ENCODE measurements around the gene SMC1B. TPM values are rescaled to one million over a fixed set of nuclear protein-coding genes. Genes with fewer than 3 reads are reported as not detected.
A peak's percentile ranks its signal among the peaks of the same experiment; 100 is the strongest.

The SMC1B gene
- total and polyA plus RNA-seq, 2 experiments from 2014 or later = 0.10 TPM; not detected in 1

- H3K4me3 Mint-ChIP-seq = no peak overlapping the region
- peak; percentile 22 for TF ChIP-seq REST (IDR thresholded peaks at IDR 0.05; ENCODE audit: unreplicated experiment)
- no peak for TF ChIP-seq ZNF462 (CRISPR knock-in tag; IDR thresholded peaks at IDR 0.05)
- TF ChIP-seq, protein P1, sequence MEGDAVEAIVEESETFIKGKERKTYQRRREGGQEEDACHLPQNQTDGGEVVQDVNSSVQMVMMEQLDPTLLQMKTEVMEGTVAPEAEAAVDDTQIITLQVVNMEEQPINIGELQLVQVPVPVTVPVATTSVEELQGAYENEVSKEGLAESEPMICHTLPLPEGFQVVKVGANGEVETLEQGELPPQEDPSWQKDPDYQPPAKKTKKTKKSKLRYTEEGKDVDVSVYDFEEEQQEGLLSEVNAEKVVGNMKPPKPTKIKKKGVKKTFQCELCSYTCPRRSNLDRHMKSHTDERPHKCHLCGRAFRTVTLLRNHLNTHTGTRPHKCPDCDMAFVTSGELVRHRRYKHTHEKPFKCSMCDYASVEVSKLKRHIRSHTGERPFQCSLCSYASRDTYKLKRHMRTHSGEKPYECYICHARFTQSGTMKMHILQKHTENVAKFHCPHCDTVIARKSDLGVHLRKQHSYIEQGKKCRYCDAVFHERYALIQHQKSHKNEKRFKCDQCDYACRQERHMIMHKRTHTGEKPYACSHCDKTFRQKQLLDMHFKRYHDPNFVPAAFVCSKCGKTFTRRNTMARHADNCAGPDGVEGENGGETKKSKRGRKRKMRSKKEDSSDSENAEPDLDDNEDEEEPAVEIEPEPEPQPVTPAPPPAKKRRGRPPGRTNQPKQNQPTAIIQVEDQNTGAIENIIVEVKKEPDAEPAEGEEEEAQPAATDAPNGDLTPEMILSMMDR (conservative IDR thresholded peaks at IDR 0.05; ENCODE audit: low read depth in 2 of 2) = peak; percentile 20 to 31; a peak in 1 of 4 replicates
- DNase-seq (ENCODE audit: low spot score) (peak; percentile 79), ATAC-seq (peak; percentile 99)
- peaks cover 22% of the 10 kb centered on the region for H3K36me3 ChIP-seq (ENCODE audit: insufficient read depth)
- no peaks in the 10 kb centered on the region for H3K27me3 ChIP-seq (ENCODE audit: insufficient read depth)
- no peaks in the 10 kb centered on the region for H3F3A ChIP-seq (replicated peaks; ENCODE audit: low read depth)
- no peaks in the 10 kb centered on the region for H3K9me2 ChIP-seq (ENCODE audit: insufficient read depth)
- H2AFZ ChIP-seq = no peak overlapping the region
- H3K36me3 Mint-ChIP-seq (ENCODE audit: low read depth) = peaks cover 35% of the 10 kb centered on the region
- H3K4me1 Mint-ChIP-seq = no peaks in the 10 kb centered on the region
- no peak overlapping the region for H3K4me3 ChIP-seq
- no peak overlapping the region; the same call in 1 of the 2 replicates for H3K27ac Mint-ChIP-seq
- peaks cover 3% of the 10 kb centered on the region; the same call in 1 of the 2 replicates for H4K20me1 ChIP-seq (replicated peaks; ENCODE audit: insufficient read depth)
- no peak overlapping the region for H3K27ac ChIP-seq (ENCODE audit: low read depth)
- H3K79me2 ChIP-seq (replicated peaks; ENCODE audit: insufficient read depth) = no peaks in the 10 kb centered on the region
- H3K4me2 ChIP-seq = no peak overlapping the region
- H3K27me3 Mint-ChIP-seq (ENCODE audit: insufficient read depth, low read depth, poor library complexity) = peaks cover 3% of the 10 kb centered on the region
- no peaks in the 10 kb centered on the region for H3K9me3 Mint-ChIP-seq
- no peaks in the 10 kb centered on the region for H3K4me1 ChIP-seq (ENCODE audit: insufficient read depth)
These were observed 78.2 kb downstream of the SMC1B start for GRCh38 chr22:45335021-45335818.
